HG03575 (cell line): Measurements from ENCODE around the gene RNF13.
"Not testable (repeated sequence)": the region's sequence is repeated elsewhere in the genome, so short reads cannot be mapped to it uniquely, and the experiment has no call there.

Source experiments
- ATAC-seq: cut with Tn5 transposase; IDR thresholded peaks from one replicate; pipeline ENCODE4 v1.9.1; 2021; ENCODE audit not compliant: unreplicated experiment, insufficient number of reproducible peaks, low FRiP score; ENCODE audit errors: extremely low read depth

The RNF13 gene

GRCh38 chr3:149829631-149830030 is 16.6 kb downstream of the RNF13 start:
- not testable (repeated sequence) for ATAC-seq

- ATAC-seq: no peak
These were observed 17.9 kb downstream of the RNF13 start for GRCh38 chr3:149830902-149831301.

GRCh38 chr3:149831321-149831720 is 18.3 kb downstream of the RNF13 start:
- no peak for ATAC-seq

GRCh38 chr3:149832086-149832485 is 19.1 kb downstream of the RNF13 start:
- ATAC-seq: no peak

GRCh38 chr3:149833241-149833640 is 20.2 kb downstream of the RNF13 start:
- ATAC-seq: no peak

- not testable (repeated sequence) for ATAC-seq
These were observed 25.5 kb downstream of the RNF13 start for GRCh38 chr3:149838491-149838890.

GRCh38 chr3:149839469-149839868 is 26.5 kb downstream of the RNF13 start:
- not testable (repeated sequence) for ATAC-seq

- ATAC-seq: no peak
These were observed 26.9 kb downstream of the RNF13 start for GRCh38 chr3:149839896-149840295.

GRCh38 chr3:149843502-149843901 is 30.5 kb downstream of the RNF13 start:
- ATAC-seq: no peak

GRCh38 chr3:149844091-149844490 is 31.1 kb downstream of the RNF13 start:
- no peak for ATAC-seq

- ATAC-seq: no peak
These were observed 32.7 kb downstream of the RNF13 start for GRCh38 chr3:149845570-149846244.

- no peak for ATAC-seq
These were observed 35.2 kb downstream of the RNF13 start for GRCh38 chr3:149848238-149848637.

- ATAC-seq: no peak
These were observed 35.7 kb downstream of the RNF13 start for GRCh38 chr3:149848688-149849087.

- ATAC-seq: no peak
These were observed 38.0 kb downstream of the RNF13 start for GRCh38 chr3:149850787-149851584.

GRCh38 chr3:149858911-149859310 is 45.9 kb downstream of the RNF13 start:
- no peak for ATAC-seq

GRCh38 chr3:149860881-149861280 is 47.9 kb downstream of the RNF13 start:
- no peak for ATAC-seq

GRCh38 chr3:149867563-149867962 is 54.5 kb downstream of the RNF13 start:
- no peak for ATAC-seq

GRCh38 chr3:149871855-149872254 is 58.8 kb downstream of the RNF13 start:
- no peak for ATAC-seq

GRCh38 chr3:149872589-149872988 is 59.6 kb downstream of the RNF13 start:
- no peak for ATAC-seq

- no peak for ATAC-seq
These were observed 64.7 kb downstream of the RNF13 start for GRCh38 chr3:149877668-149878067.
